HG03439 (cell line): ENCODE results near the gene RDH12.
"Not testable (repeated sequence)": the region's sequence is repeated elsewhere in the genome, so short reads cannot be mapped to it uniquely, and the experiment has no call there.

Experiments used
- ATAC-seq: cut with Tn5 transposase; IDR thresholded peaks from one replicate; pipeline ENCODE4 v1.9.1; 2021; ENCODE audit warnings: mild to moderate bottlenecking, moderate library complexity; ENCODE audit not compliant: unreplicated experiment

Gene RDH12

GRCh38 chr14:67704484-67705089 lies 2.9 kb downstream of the RDH12 start:
- no peak for ATAC-seq

DNA sequence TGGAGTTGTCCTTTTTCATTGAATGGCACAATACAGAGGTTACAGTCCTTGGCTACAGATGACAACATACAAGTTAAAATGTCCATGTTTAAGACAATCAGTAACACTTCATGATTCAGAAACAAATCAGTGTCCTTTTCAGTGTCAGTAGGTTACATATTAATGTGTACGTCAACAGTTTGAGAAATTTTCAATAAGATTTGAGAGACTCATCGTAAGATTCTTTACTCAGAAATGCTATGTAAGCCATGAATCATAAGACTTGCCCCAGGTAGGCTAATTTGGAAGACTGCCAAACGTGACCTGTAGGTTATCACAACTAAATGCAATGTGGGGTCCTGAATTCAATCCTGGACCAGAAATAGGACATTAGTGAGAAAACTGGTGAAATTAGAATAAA lies 3.5 kb downstream of the RDH12 start:
- no peak for ATAC-seq

DNA sequence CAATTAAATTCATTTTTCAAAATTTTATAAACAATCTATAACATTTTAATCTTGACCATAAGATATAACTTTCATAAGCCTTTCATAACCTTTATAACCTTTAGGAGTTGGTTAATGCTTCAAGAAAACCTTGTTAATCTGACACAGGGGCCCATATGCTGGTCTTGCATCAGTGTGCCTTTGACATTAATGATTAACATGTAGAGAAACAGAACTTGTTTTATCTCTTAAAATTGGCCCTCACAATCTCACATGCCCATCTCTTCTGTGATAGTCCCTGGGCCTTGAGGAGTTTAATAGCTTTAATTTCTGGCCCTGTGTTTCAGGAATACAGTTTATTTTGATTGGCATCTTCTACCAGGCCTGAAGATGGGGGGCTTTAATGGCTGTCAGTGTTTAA lies 7.7 kb downstream of the RDH12 start:
- ATAC-seq: not testable (repeated sequence)

GRCh38 chr14:67709796-67710195 lies 8.1 kb downstream of the RDH12 start:
- ATAC-seq: not testable (repeated sequence)

DNA sequence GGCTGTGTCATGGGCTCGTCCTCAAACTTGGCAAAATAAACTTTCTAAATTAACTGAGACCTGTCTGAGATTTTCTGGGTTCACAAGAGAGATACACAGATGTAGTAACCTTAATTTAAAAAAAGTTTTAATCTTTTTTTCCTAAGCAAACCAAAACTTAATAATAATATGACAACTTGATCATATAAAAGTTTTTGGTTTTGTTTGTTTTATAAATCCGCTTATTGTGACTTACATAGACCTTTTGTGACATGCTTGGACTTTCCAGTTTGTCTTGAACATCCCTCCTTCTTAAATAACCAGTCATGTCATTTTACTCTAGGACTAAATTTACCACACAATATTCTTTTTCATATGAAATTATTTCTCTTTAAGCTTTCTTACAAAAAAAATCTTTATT lies 8.5 kb downstream of the RDH12 start:
- ATAC-seq: no peak

DNA sequence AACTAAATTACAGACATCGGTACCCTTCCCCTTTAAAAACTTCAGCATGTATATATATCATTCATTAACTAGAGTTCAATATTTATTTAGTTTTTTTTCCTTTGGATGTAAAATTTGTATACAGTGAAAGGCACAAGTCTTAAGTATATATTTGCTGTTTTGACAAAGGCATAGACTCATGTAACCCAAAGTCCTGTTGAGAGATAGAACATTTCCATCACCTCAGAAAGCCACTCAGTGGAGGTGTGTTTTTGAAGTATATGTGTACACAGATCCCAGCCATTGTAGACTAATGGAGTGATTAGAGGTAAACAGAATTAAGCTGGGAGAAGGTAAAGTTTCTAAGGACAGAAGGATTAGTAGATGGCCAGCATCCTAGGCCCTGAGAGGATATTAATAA lies 15.4 kb downstream of the RDH12 start:
- ATAC-seq: no peak

GRCh38 chr14:67718265-67718664 lies 16.6 kb downstream of the RDH12 start:
- no peak for ATAC-seq

DNA sequence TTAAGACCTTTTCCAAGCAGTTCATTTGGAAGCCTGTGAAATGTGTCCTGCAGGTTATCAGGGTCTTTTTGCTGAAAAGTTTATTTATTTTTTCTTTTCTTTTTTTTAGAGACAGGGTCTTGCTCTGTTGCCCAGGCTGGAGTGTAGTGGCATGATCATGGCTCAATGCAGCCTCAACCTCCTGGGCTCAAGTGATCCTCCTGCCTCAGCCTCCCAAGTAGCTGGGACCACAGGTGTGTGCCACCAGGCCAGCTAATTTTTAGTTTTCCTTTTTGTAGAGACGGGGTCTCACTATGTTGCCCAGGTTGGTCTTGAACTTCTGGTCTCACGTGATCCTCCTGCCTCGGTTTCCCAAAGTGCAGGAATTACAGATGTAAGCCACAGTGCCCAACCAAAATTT lies 17.7 kb downstream of the RDH12 start:
- ATAC-seq: not testable (repeated sequence)

- no peak for ATAC-seq
Measured at GRCh38 chr14:67719866-67720265, 18.2 kb downstream of the RDH12 start.

GRCh38 chr14:67721875-67722274 lies 20.2 kb downstream of the RDH12 start:
- no peak for ATAC-seq

GRCh38 chr14:67722293-67722692 lies 20.6 kb downstream of the RDH12 start:
- ATAC-seq: no peak

GRCh38 chr14:67725171-67725570 lies 23.5 kb downstream of the RDH12 start:
- ATAC-seq: no peak

- ATAC-seq: no peak
Measured at GRCh38 chr14:67727361-67727760, 25.7 kb downstream of the RDH12 start.

DNA sequence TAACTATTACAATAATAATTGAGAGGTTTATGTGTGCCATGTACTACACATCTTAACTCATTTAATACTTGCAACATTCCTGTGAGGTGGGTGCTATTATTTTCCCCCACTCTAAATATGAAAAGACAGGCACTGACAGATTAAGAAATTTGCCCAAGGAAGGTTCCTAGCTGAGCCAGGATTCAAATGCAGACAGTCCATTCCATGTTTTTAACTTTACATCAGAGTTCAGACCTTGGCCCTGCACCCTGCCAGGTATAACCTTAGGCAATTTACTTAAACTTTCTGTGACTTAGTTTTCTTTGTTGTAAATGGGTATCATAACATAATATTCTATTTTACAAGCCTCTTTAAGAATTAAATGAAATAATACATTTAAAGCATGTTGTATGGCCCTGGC lies 26.6 kb downstream of the RDH12 start:
- no peak for ATAC-seq

GRCh38 chr14:67729072-67729885 lies 27.6 kb downstream of the RDH12 start:
- ATAC-seq: no peak

GRCh38 chr14:67733616-67734015 lies 31.9 kb downstream of the RDH12 start:
- ATAC-seq: no peak

DNA sequence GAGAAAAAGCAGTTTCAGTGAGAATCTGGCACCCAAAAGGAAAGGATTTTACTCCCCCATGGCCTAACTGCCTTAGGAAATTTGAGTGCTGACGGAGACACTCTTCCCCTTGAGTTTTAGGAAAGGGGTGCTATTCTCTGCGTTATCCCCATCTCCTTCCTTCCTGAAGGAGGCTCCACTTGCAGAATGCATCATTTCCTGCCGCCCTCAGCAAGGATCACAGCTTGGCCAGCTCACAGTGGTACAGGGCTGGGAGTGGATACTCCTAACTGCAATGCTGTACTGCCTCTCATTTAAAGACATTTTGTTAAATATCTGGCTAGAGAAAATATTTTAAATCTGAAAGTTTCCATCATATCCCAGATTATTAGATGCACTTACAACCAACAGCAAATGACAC lies 33.0 kb downstream of the RDH12 start:
- ATAC-seq: no peak

DNA sequence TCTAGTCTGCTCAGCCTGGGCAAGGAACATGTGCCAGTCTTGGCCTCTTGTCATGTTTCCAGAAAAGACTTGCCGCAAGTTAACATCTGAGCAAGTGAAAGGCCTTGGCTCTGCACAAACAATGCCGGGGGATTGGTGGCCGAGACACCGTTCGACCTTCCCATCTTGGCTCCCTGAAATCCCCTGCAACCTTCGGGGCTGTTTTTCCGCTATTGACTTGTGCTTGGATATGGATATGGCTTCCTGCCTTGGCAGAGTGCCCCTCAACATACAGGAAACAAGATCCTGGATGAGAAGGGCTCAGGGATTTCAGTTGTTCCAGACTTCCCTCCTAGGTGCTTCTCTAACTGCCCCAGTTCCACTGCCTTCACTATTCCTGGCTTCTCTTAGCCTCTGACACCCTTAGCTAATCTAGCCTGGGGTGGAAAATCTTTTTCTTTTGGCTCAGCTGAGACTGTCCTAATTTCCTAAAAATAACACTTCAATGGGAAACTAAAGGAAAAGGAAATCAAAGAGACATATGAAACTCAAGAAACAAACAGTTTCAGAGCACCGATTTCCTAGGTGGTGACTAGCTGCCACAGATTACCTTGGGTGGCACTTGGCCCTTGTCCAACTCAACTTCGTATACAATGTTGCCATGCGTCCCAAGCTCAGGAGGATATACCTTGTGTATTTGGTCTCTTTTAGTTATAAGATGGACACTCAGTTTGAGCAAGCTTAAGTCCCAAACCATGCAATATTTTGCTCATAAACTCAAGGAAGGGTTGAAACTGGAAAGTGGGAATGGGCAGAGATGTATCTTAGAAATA lies 33.9 kb downstream of the RDH12 start:
- ATAC-seq: no peak

DNA sequence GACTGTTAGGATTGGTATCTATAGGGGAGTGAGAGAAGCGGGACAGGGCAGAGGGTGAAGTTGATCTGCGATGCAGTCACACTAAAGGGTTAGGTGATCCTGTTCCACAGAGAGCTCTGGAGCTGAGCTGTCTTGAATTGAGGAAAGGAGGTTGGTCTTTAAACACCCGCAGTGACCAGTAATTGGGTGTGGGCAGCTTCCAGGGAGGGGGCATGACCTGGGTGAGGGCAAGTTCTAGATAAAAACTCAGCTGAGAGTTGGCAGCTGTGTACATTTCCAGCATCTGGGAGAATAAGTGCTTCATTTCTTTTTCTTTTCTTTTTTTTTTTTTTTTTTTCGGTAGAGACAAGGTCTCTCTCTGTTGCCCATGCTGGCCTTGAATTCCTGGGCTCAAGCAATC lies 35.1 kb downstream of the RDH12 start:
- ATAC-seq: no peak

- no peak for ATAC-seq
Measured at GRCh38 chr14:67738740-67739504, 37.2 kb downstream of the RDH12 start.

DNA sequence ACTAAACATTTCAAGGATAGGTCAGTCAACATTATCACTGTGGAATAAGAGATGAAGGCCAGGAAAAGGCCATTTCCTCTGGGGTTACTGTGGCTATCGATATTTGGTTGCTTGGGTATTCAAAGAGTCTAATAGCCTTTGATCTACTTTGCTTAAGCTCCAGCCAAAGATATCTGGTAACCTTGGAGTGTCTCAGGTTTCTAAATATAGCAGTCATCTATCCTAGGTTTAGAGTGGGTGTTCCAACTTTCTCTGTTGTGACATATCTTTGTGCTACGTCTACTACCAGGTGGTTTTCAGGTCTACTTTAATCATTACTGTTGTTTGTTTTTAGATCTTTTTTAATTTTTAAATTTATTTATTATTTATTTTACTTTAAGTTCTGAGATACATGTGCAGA lies 42.4 kb downstream of the RDH12 start:
- ATAC-seq: no peak
